ENCODE results near the gene RASGRP2. TPM values are rescaled to one million over a fixed set of nuclear protein-coding genes. Genes with fewer than 3 reads are reported as not detected.

RASGRP2 gene
- total RNA-seq, 4 donors from 2014 or later: 34.5 to 84.9 (median 41.1) TPM

- ATAC-seq: no peak
- no peaks in the 10 kb centered on the region for H3K9me3 ChIP-seq
- H3K27me3 ChIP-seq: peaks cover 100% of the 10 kb centered on the region
Measured at GRCh38 chr11:64714666-64715065, 29.3 kb downstream of the RASGRP2 start.

GRCh38 chr11:64713781-64714363 lies 30.1 kb downstream of the RASGRP2 start:
- H3K27me3 ChIP-seq: peaks cover 100% of the 10 kb centered on the region
- 29 to 30% methylated on average over 5 to 9 of the region's 39 CpGs for WGBS, 2 donors (ENCODE audit: low coverage in 1 of 2)

More at GRCh38 chr11:64714666-64715065, 29.3 kb downstream of the RASGRP2 start:
- WGBS, 2 donors (ENCODE audit: low coverage in 1 of 2): 18 to 56% methylated on average over 4 to 5 of the region's 5 CpGs
- Histone ChIP-seq H3K36me3 (no peaks in the 10 kb centered on the region), H3K27ac (no peak overlapping the region), H3K4me3 (no peak overlapping the region), H3K4me1 (peaks cover 0 to 28% (median 0%) of the 10 kb centered on the region in 3 donors)
- TF ChIP-seq POLR2A (IDR thresholded peaks at IDR 0.05) (no peak), CTCF (IDR thresholded peaks at IDR 0.05) (no peak), EP300 (IDR thresholded peaks at IDR 0.05) (no peak), POLR2AphosphoS5 (IDR thresholded peaks at IDR 0.05) (no peak)

GRCh38 chr11:64713016-64713707 lies 30.8 kb downstream of the RASGRP2 start:
- Histone ChIP-seq H3K36me3 (no peaks in the 10 kb centered on the region), H3K4me1 (peaks cover 0 to 28% (median 0%) of the 10 kb centered on the region in 3 donors), H3K4me3 (peak overlapping the region in 1 of 2 donors; percentile 29), H3K9me3 (no peaks in the 10 kb centered on the region), H3K27me3 (peaks cover 100% of the 10 kb centered on the region), H3K27ac (no peak overlapping the region)
- TF ChIP-seq EP300 (IDR thresholded peaks at IDR 0.05) (no peak), CTCF (IDR thresholded peaks at IDR 0.05) (no peak), POLR2AphosphoS5 (IDR thresholded peaks at IDR 0.05) (no peak), POLR2A (IDR thresholded peaks at IDR 0.05) (no peak)
- ATAC-seq: peak; percentile 66
- WGBS, 2 donors (ENCODE audit: low coverage in 1 of 2): no CpG with 5 or more reads among the region's 111 CpGs

More at GRCh38 chr11:64713781-64714363, 30.1 kb downstream of the RASGRP2 start:
- Histone ChIP-seq H3K4me1 (peaks cover 0 to 28% (median 0%) of the 10 kb centered on the region in 3 donors), H3K27ac (no peak overlapping the region), H3K4me3 (peak overlapping the region in 1 of 2 donors; percentile 29), H3K36me3 (no peaks in the 10 kb centered on the region), H3K9me3 (no peaks in the 10 kb centered on the region)
- no peak for ATAC-seq
- TF ChIP-seq POLR2AphosphoS5 (IDR thresholded peaks at IDR 0.05) (no peak), EP300 (IDR thresholded peaks at IDR 0.05) (no peak), POLR2A (IDR thresholded peaks at IDR 0.05) (no peak), CTCF (IDR thresholded peaks at IDR 0.05) (no peak)

GRCh38 chr11:64712430-64713015 lies 31.4 kb downstream of the RASGRP2 start:
- peaks cover 100% of the 10 kb centered on the region for H3K27me3 ChIP-seq
- TF ChIP-seq CTCF (IDR thresholded peaks at IDR 0.05): no peak
- TF ChIP-seq POLR2AphosphoS5 (IDR thresholded peaks at IDR 0.05): no peak
- no peak for TF ChIP-seq EP300 (IDR thresholded peaks at IDR 0.05)
- TF ChIP-seq POLR2A (IDR thresholded peaks at IDR 0.05): no peak
- H3K4me1 ChIP-seq: peaks cover 0 to 28% (median 0%) of the 10 kb centered on the region in 3 donors
- ATAC-seq: no peak
- no peak overlapping the region for H3K27ac ChIP-seq
- H3K9me3 ChIP-seq: no peaks in the 10 kb centered on the region
- H3K36me3 ChIP-seq: no peaks in the 10 kb centered on the region
- 9% methylated on average over 5 of the region's 45 CpGs; no CpG with 5 or more reads in 1 of the 2 donors for WGBS, 2 donors (ENCODE audit: low coverage in 1 of 2)
- no peak overlapping the region for H3K4me3 ChIP-seq
